WTC11 (cell line): ENCODE data around the gene DTNBP1.

Source experiments
- CTCF ChIP-seq: fragments of 200-600 bp; IDR thresholded peaks from 2 replicates; pipeline ENCODE4 v1.8.0; 2022; ENCODE audit warnings: antibody characterized with exemption
- FOXP1 ChIP-seq: sonication (generic); formaldehyde crosslinking; IDR thresholded peaks from 2 replicates; pipeline ENCODE4 v1.8.0; 2022; ENCODE audit warnings: missing genetic modification reagents, mild to moderate bottlenecking, moderate library complexity, borderline replicate concordance
- SMAD4 ChIP-seq: sonication (generic); formaldehyde crosslinking; IDR thresholded peaks from 2 replicates; pipeline ENCODE4 v1.8.0; 2022; ENCODE audit warnings: mild to moderate bottlenecking, missing genetic modification reagents
- SP1 ChIP-seq: sonication (generic); formaldehyde crosslinking; conservative IDR thresholded peaks from 2 replicates; pipeline ENCODE4 v1.8.1; 2022; ENCODE audit warnings: missing genetic modification reagents

DNA sequence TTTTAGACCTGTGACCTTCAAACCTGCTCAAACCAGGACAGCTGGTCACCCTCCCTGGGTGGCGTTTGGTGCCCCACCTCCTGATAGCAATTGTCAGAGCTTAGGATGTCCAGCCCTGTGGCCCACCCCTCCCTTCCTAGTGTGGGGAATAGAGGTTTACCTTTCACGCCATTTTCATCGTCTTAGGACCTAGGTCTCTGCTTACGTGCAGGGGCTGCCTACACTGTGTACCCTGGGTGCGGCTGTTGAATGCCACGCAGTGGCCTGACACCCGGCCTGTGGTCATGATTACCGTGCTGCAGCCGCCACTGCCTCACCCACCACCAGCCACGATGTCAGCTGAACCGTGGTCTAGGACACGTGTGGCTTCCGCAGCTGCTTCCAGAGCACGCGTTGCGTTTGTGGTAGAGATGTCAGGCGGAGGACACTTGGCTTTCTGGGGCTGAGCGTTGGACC, 157.3 kb downstream of the DTNBP1 start:
- TF ChIP-seq SMAD4 (CRISPR knock-in tag) (no peak), CTCF (no peak), SP1 (CRISPR knock-in tag) (no peak), FOXP1 (CRISPR knock-in tag) (no peak)
